ENCODE results near the gene SOBP.

DNA sequence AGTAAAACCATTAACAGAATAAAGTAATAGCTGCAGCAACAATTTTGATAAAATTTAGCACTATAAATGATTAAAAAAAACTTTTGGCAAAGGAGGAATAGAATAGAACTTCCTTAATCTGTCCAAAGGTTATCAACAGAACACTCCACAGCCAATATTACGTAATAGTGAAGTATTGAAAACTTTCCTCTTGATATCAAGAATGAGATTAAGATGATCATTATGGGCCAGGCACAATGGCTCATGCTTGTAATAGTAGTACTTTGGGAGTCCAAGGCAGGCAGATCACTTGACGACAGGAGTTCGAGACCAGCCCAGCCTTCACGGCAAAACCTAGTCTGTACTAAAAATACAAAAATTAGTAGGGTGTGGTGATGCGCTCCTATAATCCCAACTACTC, 26.0 kb downstream of the SOBP start:
- no peak for TF ChIP-seq POLR2A (IDR thresholded peaks at IDR 0.05)
- TF ChIP-seq, protein P1, sequence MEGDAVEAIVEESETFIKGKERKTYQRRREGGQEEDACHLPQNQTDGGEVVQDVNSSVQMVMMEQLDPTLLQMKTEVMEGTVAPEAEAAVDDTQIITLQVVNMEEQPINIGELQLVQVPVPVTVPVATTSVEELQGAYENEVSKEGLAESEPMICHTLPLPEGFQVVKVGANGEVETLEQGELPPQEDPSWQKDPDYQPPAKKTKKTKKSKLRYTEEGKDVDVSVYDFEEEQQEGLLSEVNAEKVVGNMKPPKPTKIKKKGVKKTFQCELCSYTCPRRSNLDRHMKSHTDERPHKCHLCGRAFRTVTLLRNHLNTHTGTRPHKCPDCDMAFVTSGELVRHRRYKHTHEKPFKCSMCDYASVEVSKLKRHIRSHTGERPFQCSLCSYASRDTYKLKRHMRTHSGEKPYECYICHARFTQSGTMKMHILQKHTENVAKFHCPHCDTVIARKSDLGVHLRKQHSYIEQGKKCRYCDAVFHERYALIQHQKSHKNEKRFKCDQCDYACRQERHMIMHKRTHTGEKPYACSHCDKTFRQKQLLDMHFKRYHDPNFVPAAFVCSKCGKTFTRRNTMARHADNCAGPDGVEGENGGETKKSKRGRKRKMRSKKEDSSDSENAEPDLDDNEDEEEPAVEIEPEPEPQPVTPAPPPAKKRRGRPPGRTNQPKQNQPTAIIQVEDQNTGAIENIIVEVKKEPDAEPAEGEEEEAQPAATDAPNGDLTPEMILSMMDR (IDR thresholded peaks at IDR 0.05) = no peak
